GM12878 (cell line): Measurements from ENCODE around the gene CLDN19. TPM values are rescaled to one million over a fixed set of nuclear protein-coding genes. Genes with fewer than 3 reads are reported as not detected.

Experiments
- ATAC-seq: fragments of 200-7000 bp; cut with Tn5 transposase; 3 replicates; pipeline ENCODE4 v1.9.1; 2020; ENCODE audit warnings: mild to moderate bottlenecking, moderate library complexity
- BruUV-seq: library from RNA; stranded (reverse); fragments of 400-500 nt; replicated peaks from 2 replicates; lab custom pipeline; 2021; lab: Mats Ljungman, UMichigan
- CTCF ChIA-PET: fragments of 300-600 bp; sonication (Branson Sonifier 250); formaldehyde crosslinking; extraction: SDS; loops from one replicate; lab custom pipeline; 2021; ENCODE audit warnings: inconsistent platforms; lab: Yijun Ruan, JAX
- POLR2A ChIA-PET: fragments of 350-600 bp; formaldehyde crosslinking; extraction: SDS; loops from one replicate; lab custom pipeline; 2021; ENCODE audit warnings: inconsistent platforms; lab: Charles Lee
- RAD21 ChIA-PET: fragments of 300-600 bp; sonication (Branson Sonifier 250); formaldehyde crosslinking; loops from one replicate; lab custom pipeline; 2023; ENCODE audit warnings: antibody characterized with exemption; ENCODE audit not compliant: unreplicated experiment; lab: Charles Lee
- SMC1A ChIA-PET: fragments of 300-600 bp; sonication (Branson Sonifier 250); formaldehyde crosslinking; loops from one replicate; lab custom pipeline; 2023; ENCODE audit not compliant: unreplicated experiment, uncharacterized antibody; lab: Charles Lee
- DNase-seq: peaks from one replicate; pipeline ENCODE4 v3.0.0-alpha.2; 2011; ENCODE audit warnings: low read depth, low spot score
- FAIRE-seq: peaks from 3 replicates; lab custom pipeline; 2011; peaks lifted over from hg19 to GRCh38; lab: Jason Lieb, UNC
- H2AFZ ChIP-seq: 2 replicates; pipeline ENCODE4 v1.6.0; 2011; ENCODE audit warnings: low read depth, low read length, control low read depth; ENCODE audit not compliant: control insufficient read depth
- H3K27ac ChIP-seq: 2 replicates; pipeline ENCODE4 v1.5.1; 2011; ENCODE audit warnings: control low read depth; ENCODE audit not compliant: control insufficient read depth, insufficient read depth
- H3K27me3 ChIP-seq, 2 experiments: replicated peaks in 1 of 2; 2 replicates each; pipeline versions ENCODE4 v1.6.0 to v1.6.1; 2011; ENCODE audit warnings: low read length in 1 of 2; ENCODE audit not compliant: control insufficient read depth in 2 of 2, insufficient read depth in 2 of 2
- H3K36me3 ChIP-seq, 2 experiments: 2 replicates each; pipeline ENCODE4 v1.5.1; 2011; ENCODE audit warnings: low read length in 1 of 2; ENCODE audit not compliant: control insufficient read depth in 2 of 2, insufficient read depth in 2 of 2
- H3K4me1 ChIP-seq: 2 replicates; pipeline ENCODE4 v1.6.1; 2011; ENCODE audit warnings: mild to moderate bottlenecking, low read length, moderate library complexity, mixed read lengths; ENCODE audit not compliant: control insufficient read depth, insufficient read depth
- H3K4me2 ChIP-seq: 2 replicates; pipeline ENCODE4 v1.6.0; 2011; ENCODE audit warnings: control low read depth; ENCODE audit not compliant: control insufficient read depth, insufficient read depth
- H3K4me3 ChIP-seq: fragments of 200-600 bp; sonication (generic); 2 replicates; pipeline ENCODE4 v1.5.1; 2016
- H3K79me2 ChIP-seq: 2 replicates; pipeline ENCODE4 v1.6.0; 2011; ENCODE audit warnings: low read length; ENCODE audit not compliant: control insufficient read depth, insufficient read depth
- H3K9ac ChIP-seq: 2 replicates; pipeline ENCODE4 v1.8.0; 2011; ENCODE audit warnings: low read length, control low read depth, mixed read lengths; ENCODE audit not compliant: control insufficient read depth, insufficient read depth
- H3K9me3 ChIP-seq: replicated peaks from 3 replicates; pipeline ENCODE4 v1.5.1; 2011; ENCODE audit warnings: mild to moderate bottlenecking, low read length; ENCODE audit not compliant: control insufficient read depth, insufficient read depth
- H4K20me1 ChIP-seq: 2 replicates; pipeline ENCODE4 v1.6.0; 2011; ENCODE audit not compliant: control insufficient read depth, insufficient read depth
- CHD1 ChIP-seq: IDR thresholded peaks from 2 replicates; pipeline ENCODE4 v1.6.1; 2012; ENCODE audit warnings: low read depth, low read length, improper control_type of control experiment
- EED ChIP-seq: sonication (generic); IDR thresholded peaks from 2 replicates; pipeline ENCODE4 v1.6.1; 2016; ENCODE audit warnings: antibody characterized with exemption, low read depth
- EGR1 ChIP-seq, 2 experiments: IDR thresholded peaks; 1 replicate in 1 of 2; 2 replicates in 1 of 2; pipeline ENCODE4 v1.6.1; 2011 to 2012; ENCODE audit warnings: low read depth in 2 of 2, low read length in 2 of 2, borderline replicate concordance in 1 of 2, mild to moderate bottlenecking in 1 of 2, moderate library complexity in 1 of 2
- EP300 ChIP-seq, 2 experiments: fragments of 150-350 bp in 1 of 2; IDR thresholded peaks; 2 replicates each; pipeline ENCODE4 v1.6.1; 2011 to 2012; ENCODE audit warnings: low read depth in 2 of 2, low read length in 2 of 2, borderline replicate concordance in 1 of 2, improper control_type of control experiment in 1 of 2, inconsistent platforms in 1 of 2; ENCODE audit not compliant: control insufficient read depth in 1 of 2
- KDM1A ChIP-seq: fragments of 200-600 bp; sonication (generic); IDR thresholded peaks from 2 replicates; pipeline ENCODE4 v1.6.1; 2016; ENCODE audit warnings: borderline replicate concordance
- LARP7 ChIP-seq: fragments of 450-650 bp; IDR thresholded peaks from 2 replicates; pipeline ENCODE4 v1.6.1; 2017; ENCODE audit warnings: mild to moderate bottlenecking
- NR2F1 ChIP-seq: fragments of 450-650 bp; conservative IDR thresholded peaks from 2 replicates; pipeline ENCODE4 v1.6.1; 2017; ENCODE audit warnings: mild to moderate bottlenecking
- POLR2AphosphoS5 ChIP-seq: IDR thresholded peaks from 2 replicates; pipeline ENCODE4 v1.6.1; 2011; ENCODE audit warnings: mild to moderate bottlenecking, low read length, inconsistent platforms
- RAD21 ChIP-seq: IDR thresholded peaks from 2 replicates; pipeline ENCODE4 v1.6.1; 2011; ENCODE audit warnings: mild to moderate bottlenecking, low read depth, low read length, moderate library complexity; ENCODE audit not compliant: insufficient read depth
- RB1 ChIP-seq: fragments of 450-650 bp; formaldehyde crosslinking; IDR thresholded peaks from 2 replicates; pipeline ENCODE4 v1.6.1; 2017; ENCODE audit warnings: mild to moderate bottlenecking, borderline replicate concordance
- RUNX3 ChIP-seq: IDR thresholded peaks from 2 replicates; pipeline ENCODE4 v1.6.1; 2012; ENCODE audit warnings: low read length, inconsistent platforms
- TARDBP ChIP-seq: IDR thresholded peaks from 2 replicates; pipeline ENCODE4 v1.6.1; 2016; ENCODE audit warnings: borderline replicate concordance
- TCF7 ChIP-seq: IDR thresholded peaks from 2 replicates; pipeline ENCODE4 v1.6.1; 2014; ENCODE audit warnings: antibody characterized with exemption, borderline replicate concordance
- ZSCAN29 ChIP-seq: fragments of 450-650 bp; IDR thresholded peaks from 2 replicates; pipeline ENCODE4 v1.6.1; 2017; ENCODE audit warnings: mild to moderate bottlenecking, moderate library complexity
- ZZZ3 ChIP-seq: IDR thresholded peaks from 2 replicates; pipeline ENCODE4 v1.6.1; 2011; ENCODE audit warnings: low read depth; ENCODE audit not compliant: control insufficient read depth, insufficient read length
- WGBS: methylation state at CpG from one replicate; pipeline ENCODE4 v1.1.6; 2016; ENCODE audit warnings: low lambda C conversion rate; ENCODE audit not compliant: insufficient replicate concordance, insufficient coverage; ENCODE audit errors: missing lambda C conversion rate; 5-methylcytosine and 5-hydroxymethylcytosine counted together
- in situ Hi-C: fragments of 300-500 bp; cut with MboI; formaldehyde crosslinking; loops from 9 replicates; pipeline ENCODE4 v1.14.3; 2018; ENCODE audit warnings: mixed read lengths
- intact Hi-C: fragments of 100-400 bp; cut with micrococcal nuclease; formaldehyde crosslinking; loops from one replicate; pipeline ENCODE4 v1.14.2; 2022; ENCODE audit not compliant: unreplicated experiment
- polyA plus RNA-seq, 11 experiments: library from polyadenylated mRNA; depleted of rRNA in 4 of 11; unstranded in 6 of 11; stranded (reverse) in 5 of 11; fragments of >200 nt; fragmentation: Nextera tagmentation in 4 of 11; fragmentation: Illumina TruSeq in 1 of 11; extraction: Ambion mirVana in 4 of 11; extraction: Trizol in 1 of 11; gene quantifications; 1 replicate in 1 of 11; 2 replicates in 10 of 11; pipeline versions ENCODE4 v1.2.1 to v1.2.3, GENCODE V29; 2011 to 2016; ENCODE audit warnings: inconsistent platforms in 2 of 11, missing spikeins in 2 of 11, low read depth in 1 of 11
- total RNA-seq, 4 experiments: library from RNA; depleted of rRNA in 3 of 4; stranded (reverse); fragments of >200 nt in 3 of 4; fragmentation: Illumina TruSeq in 1 of 4; extraction: Trizol in 1 of 4; gene quantifications; 2 replicates each; pipeline versions ENCODE4 v1.2.1 to v1.2.3, GENCODE V29; 2013 to 2021
- TF ChIP-seq, protein P1 (sequence below): fragments of 450-650 bp; IDR thresholded peaks from 2 replicates; pipeline ENCODE4 v1.6.1; 2017; ENCODE audit warnings: mild to moderate bottlenecking, moderate library complexity
- TF ChIP-seq, protein P2 (sequence below): IDR thresholded peaks from 2 replicates; pipeline ENCODE4 v1.6.1; 2012; ENCODE audit warnings: low read depth, low read length, improper control_type of control experiment

The CLDN19 gene
- total and polyA plus RNA-seq, 10 of the 15 experiments (the other 5 are each of a cell fraction or from before 2014, with no cell fraction given), result not detected

DNA sequence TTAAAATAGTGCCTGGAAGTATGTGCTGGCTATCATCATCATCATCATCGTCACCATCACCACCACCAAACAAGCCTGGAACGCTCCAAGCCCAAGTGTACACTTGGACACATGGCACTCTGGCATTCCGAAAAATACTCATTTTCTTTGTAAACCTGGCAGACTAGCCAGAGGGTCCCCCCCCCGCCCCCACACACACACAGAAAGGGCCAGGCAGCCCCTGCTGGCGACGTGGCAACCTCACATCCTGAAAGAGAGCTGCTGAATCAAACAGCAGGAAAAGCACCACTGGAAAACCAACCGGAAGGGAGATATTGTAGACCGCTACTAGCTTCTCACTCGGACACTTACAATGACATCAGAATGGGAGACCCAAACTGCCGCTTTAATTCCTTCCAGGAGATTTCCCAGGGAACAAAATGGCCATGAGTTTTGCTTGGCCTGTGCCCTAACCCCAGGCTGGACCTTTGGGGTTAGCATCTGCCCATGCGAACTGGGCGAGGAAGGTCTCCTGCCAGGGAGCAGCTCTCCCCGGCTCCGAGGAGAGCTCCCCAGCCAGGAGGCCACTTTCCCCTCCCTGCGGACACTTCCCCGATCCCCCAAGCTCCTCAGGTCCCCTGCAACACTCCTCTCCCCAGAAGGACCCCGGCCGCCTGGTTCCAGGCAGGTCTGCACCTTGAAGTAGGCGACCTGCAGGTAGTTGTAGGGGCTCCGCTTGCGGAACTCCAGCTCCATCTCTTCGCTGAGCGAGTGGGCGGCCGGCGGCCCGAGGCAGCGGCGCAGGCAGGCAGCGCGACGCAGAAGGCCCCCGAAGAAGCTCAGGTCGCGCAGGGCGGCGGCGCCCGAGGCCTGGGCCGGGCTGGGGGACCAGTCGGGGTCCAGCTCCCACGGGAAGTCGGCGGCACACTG is 26.1 kb upstream of the CLDN19 start:
- H3K27ac ChIP-seq, result peak overlapping the region; percentile 57
- H3K27me3 ChIP-seq, result no peaks in the 10 kb centered on the region
- no peaks in the 10 kb centered on the region for H3K9me3 ChIP-seq
- ChIA-PET SMC1A (interaction anchor here (0.6 to 4.0 kb wide), 18 partner anchors 10 to 308 kb away, joined by 3 to 21 read pairs (median 4); partner anchors contain the start of genes PPIH, YBX1 and ZNF691), RAD21 (interaction anchor here (0.6 to 4.3 kb wide), 22 partner anchors 9 to 434 kb away, joined by 3 to 25 read pairs (median 5); partner anchors contain the start of genes CCDC30, ERMAP, PPIH and SVBP), POLR2A (interaction anchor here (0.5 to 3.8 kb wide), 38 partner anchors 9 to 1477 kb away, joined by 3 to 53 read pairs (median 4); partner anchors contain the start of genes CCDC30, CFAP57, EBNA1BP2 and ERMAP), CTCF (interaction anchor here (0.7 to 3.5 kb wide), 17 partner anchors 8 to 432 kb away, joined by 3 to 21 read pairs (median 4); partner anchors contain the start of gene ZNF691)
- peak overlapping the region; percentile 84 for H3K9ac ChIP-seq
- WGBS, result 1% methylated on average over 44 of the region's 44 CpGs
- DNase-seq, result no peak
- H3K4me1 ChIP-seq, result peaks cover 4% of the 10 kb centered on the region; the same call in 1 of the 2 replicates
- H3K36me3 ChIP-seq, result peaks cover 0 to 6% of the 10 kb centered on the region in 2 experiments; a peak in 1 of 4 replicates
- H3K4me3 ChIP-seq, result peak overlapping the region; percentile 95
- no TSS peak for BruUV-seq
- H3K4me2 ChIP-seq, result peak overlapping the region; percentile 76
- intact Hi-C loops, result loop anchor here (2.0 to 5.0 kb wide), 3 partner anchors 51 to 84 kb away; partner anchors contain the start of genes ERMAP, SVBP, YBX1 and ZNF691
- peak overlapping the region; percentile 94 for H2AFZ ChIP-seq
- in situ Hi-C loops, result no loop called here
- H4K20me1 ChIP-seq, result no peaks in the 10 kb centered on the region
- no peak for FAIRE-seq
- peaks cover 62% of the 10 kb centered on the region for H3K79me2 ChIP-seq
- ATAC-seq, result peak; percentile 45
- TF ChIP-seq NR2F1, result 0 out of 2 replicates have a peak, but pooled peaks have one; percentile 27
- TF ChIP-seq KDM1A, result no peak
- peak; percentile 58; the same call in 1 of the 2 replicates for TF ChIP-seq CHD1
- TF ChIP-seq, protein P1, sequence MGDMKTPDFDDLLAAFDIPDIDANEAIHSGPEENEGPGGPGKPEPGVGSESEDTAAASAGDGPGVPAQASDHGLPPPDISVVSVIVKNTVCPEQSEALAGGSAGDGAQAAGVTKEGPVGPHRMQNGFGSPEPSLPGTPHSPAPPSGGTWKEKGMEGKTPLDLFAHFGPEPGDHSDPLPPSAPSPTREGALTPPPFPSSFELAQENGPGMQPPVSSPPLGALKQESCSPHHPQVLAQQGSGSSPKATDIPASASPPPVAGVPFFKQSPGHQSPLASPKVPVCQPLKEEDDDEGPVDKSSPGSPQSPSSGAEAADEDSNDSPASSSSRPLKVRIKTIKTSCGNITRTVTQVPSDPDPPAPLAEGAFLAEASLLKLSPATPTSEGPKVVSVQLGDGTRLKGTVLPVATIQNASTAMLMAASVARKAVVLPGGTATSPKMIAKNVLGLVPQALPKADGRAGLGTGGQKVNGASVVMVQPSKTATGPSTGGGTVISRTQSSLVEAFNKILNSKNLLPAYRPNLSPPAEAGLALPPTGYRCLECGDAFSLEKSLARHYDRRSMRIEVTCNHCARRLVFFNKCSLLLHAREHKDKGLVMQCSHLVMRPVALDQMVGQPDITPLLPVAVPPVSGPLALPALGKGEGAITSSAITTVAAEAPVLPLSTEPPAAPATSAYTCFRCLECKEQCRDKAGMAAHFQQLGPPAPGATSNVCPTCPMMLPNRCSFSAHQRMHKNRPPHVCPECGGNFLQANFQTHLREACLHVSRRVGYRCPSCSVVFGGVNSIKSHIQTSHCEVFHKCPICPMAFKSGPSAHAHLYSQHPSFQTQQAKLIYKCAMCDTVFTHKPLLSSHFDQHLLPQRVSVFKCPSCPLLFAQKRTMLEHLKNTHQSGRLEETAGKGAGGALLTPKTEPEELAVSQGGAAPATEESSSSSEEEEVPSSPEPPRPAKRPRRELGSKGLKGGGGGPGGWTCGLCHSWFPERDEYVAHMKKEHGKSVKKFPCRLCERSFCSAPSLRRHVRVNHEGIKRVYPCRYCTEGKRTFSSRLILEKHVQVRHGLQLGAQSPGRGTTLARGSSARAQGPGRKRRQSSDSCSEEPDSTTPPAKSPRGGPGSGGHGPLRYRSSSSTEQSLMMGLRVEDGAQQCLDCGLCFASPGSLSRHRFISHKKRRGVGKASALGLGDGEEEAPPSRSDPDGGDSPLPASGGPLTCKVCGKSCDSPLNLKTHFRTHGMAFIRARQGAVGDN, result 0 out of 2 replicates have a peak, but pooled peaks have one; percentile 43
- no peak for TF ChIP-seq TCF7
- TF ChIP-seq LARP7, result no peak; the same call in 1 of the 2 replicates
- no peak for TF ChIP-seq POLR2AphosphoS5
- 0 out of 2 replicates have a peak, but pooled peaks have one; percentile 6 for TF ChIP-seq RAD21
- TF ChIP-seq ZSCAN29, result no peak
- peak; percentile 48; the same call in 1 of the 2 replicates for TF ChIP-seq EED
- no peak for TF ChIP-seq ZZZ3
- peak in 1 of 2 experiments; percentile 83; a peak in 2 of 3 replicates for TF ChIP-seq EGR1 (IDR thresholded peaks at IDR 0.05; ENCODE audit: borderline replicate concordance in 1 of 2, low read depth in 2 of 2, low read length in 2 of 2)
- TF ChIP-seq EP300 (IDR thresholded peaks at IDR 0.05; ENCODE audit: borderline replicate concordance in 1 of 2, control insufficient read depth in 1 of 2, low read depth in 2 of 2, low read length in 2 of 2), result no peak
- TF ChIP-seq RUNX3, result no peak
- TF ChIP-seq, protein P2, sequence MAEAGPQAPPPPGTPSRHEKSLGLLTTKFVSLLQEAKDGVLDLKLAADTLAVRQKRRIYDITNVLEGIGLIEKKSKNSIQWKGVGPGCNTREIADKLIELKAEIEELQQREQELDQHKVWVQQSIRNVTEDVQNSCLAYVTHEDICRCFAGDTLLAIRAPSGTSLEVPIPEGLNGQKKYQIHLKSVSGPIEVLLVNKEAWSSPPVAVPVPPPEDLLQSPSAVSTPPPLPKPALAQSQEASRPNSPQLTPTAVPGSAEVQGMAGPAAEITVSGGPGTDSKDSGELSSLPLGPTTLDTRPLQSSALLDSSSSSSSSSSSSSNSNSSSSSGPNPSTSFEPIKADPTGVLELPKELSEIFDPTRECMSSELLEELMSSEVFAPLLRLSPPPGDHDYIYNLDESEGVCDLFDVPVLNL, result no peak
- TF ChIP-seq RB1, result 0 out of 2 replicates have a peak, but pooled peaks have one; percentile 27
- no peak for TF ChIP-seq TARDBP
